Tibial artery (tissue), 4 donors: ENCODE data around the gene GSK3B.

Experiments used
- DNase-seq, 2 donors: peaks; one replicate each; pipeline ENCODE4 v3.0.0-alpha.2; 2019
- H3K27ac ChIP-seq, 2 donors: fragments of 200-600 bp; sonication (generic) in 1 of 2; 1 replicate in 1 of 2; 2 replicates in 1 of 2; pipeline ENCODE4 v1.5.1; 2018 to 2019; ENCODE audit warnings: mild to moderate bottlenecking in 1 of 2
- H3K27me3 ChIP-seq, 2 donors: fragments of 200-600 bp; sonication (generic) in 1 of 2; one replicate each; pipeline versions ENCODE4 v1.5.1 to v1.6.0; 2016 to 2019
- H3K36me3 ChIP-seq, 3 donors: fragments of 200-600 bp; sonication (generic) in 2 of 3; one replicate each; pipeline ENCODE4 v1.5.1; 2016 to 2019; ENCODE audit warnings: mild to moderate bottlenecking in 2 of 3
- H3K4me1 ChIP-seq, 4 donors: fragments of 200-600 bp; sonication (generic) in 2 of 4; 1 replicate in 3 of 4; 2 replicates in 1 of 4; pipeline ENCODE4 v1.5.1; 2016 to 2019
- H3K4me3 ChIP-seq, 2 donors: fragments of 200-600 bp; sonication (generic) in 1 of 2; 1 replicate in 1 of 2; 2 replicates in 1 of 2; pipeline ENCODE4 v1.5.1; 2018 to 2019; ENCODE audit warnings: mild to moderate bottlenecking in 2 of 2
- H3K9me3 ChIP-seq, 3 donors: fragments of 200-600 bp; sonication (generic) in 1 of 3; one replicate each; pipeline ENCODE4 v1.5.1; 2016 to 2019
- CTCF ChIP-seq, 2 experiments: fragments of 200-600 bp in 1 of 2; fragments of 450-650 bp in 1 of 2; IDR thresholded peaks; one replicate each; pipeline ENCODE4 v1.5.1; 2017 to 2019; ENCODE audit warnings: antibody characterized with exemption in 2 of 2, mild to moderate bottlenecking in 1 of 2, moderate library complexity in 1 of 2
- intact Hi-C: fragments of 100-400 bp; cut with DNase I; formaldehyde crosslinking; loops from one replicate; pipeline ENCODE4 v1.15.0; 2023; ENCODE audit warnings: low total_unique reads

The GSK3B gene

GRCh38 chr3:119976214-119976613 is 118.0 kb downstream of the GSK3B start:
- Histone ChIP-seq H3K4me3 (no peak overlapping the region), H3K9me3 (no peaks in the 10 kb centered on the region), H3K36me3 (peaks cover 0 to under 1% (median 0%) of the 10 kb centered on the region in 3 donors), H3K27me3 (no peaks in the 10 kb centered on the region), H3K4me1 (peaks cover 0 to 16% (median 5%) of the 10 kb centered on the region in 4 donors), H3K27ac (no peak overlapping the region)
- intact Hi-C loops = no loop called here
- no peak for DNase-seq
- no peak for TF ChIP-seq CTCF (IDR thresholded peaks at IDR 0.05)

DNA sequence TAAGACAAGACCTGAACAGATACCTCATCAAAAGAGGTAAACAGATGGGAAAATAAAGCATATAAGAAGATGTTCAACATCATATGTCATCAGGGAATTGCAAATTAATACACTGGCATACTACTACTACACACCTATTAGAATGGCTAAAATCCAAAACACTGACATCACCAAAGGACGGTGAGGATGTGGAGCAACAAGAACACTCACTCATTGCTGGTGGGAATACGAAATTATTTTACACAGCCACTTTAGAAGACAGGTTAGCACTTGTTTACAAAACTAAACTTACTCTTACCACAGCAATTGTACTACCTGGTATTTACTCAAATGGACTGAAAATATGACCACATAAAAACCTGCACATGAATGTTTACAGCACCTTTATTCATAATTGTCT is 119.6 kb downstream of the GSK3B start:
- TF ChIP-seq CTCF (IDR thresholded peaks at IDR 0.05) = no peak
- intact Hi-C loops = no loop called here
- peaks cover 0 to 18% (median 5%) of the 10 kb centered on the region in 4 donors for H3K4me1 ChIP-seq

GRCh38 chr3:119973018-119973646 is 121.1 kb downstream of the GSK3B start:
- peaks cover 0 to 17% (median 2%) of the 10 kb centered on the region in 4 donors for H3K4me1 ChIP-seq
- H3K27ac ChIP-seq = no peak overlapping the region
- H3K27me3 ChIP-seq = no peaks in the 10 kb centered on the region
- intact Hi-C loops = no loop called here
- no peaks in the 10 kb centered on the region for H3K9me3 ChIP-seq
- TF ChIP-seq CTCF (IDR thresholded peaks at IDR 0.05) = no peak
- H3K36me3 ChIP-seq = no peaks in the 10 kb centered on the region
- H3K4me3 ChIP-seq = no peak overlapping the region
- no peak for DNase-seq

More for the DNA sequence above, 119.6 kb downstream of the GSK3B start:
- H3K4me3 ChIP-seq = no peak overlapping the region
- H3K27me3 ChIP-seq = no peaks in the 10 kb centered on the region
- H3K9me3 ChIP-seq = no peaks in the 10 kb centered on the region
- DNase-seq = no peak
- no peaks in the 10 kb centered on the region for H3K36me3 ChIP-seq
- no peak overlapping the region for H3K27ac ChIP-seq

DNA sequence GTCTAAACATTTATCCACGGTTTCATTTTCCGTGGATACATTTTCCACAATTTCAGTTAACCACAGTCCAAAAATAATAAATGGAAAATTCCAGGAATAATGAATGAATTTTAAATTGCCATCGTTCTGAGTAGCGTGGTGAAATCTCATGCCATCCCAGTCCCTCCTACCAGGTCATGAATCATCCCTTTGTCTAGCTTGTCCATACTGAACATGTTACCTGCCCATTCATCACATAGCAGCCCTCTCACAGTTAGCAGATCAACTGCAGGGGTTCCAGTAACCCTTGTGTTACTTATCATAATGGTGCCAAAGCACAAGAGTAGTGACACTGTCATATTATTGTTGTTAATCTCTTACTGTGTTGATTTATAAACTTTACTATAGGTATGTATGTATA is 124.5 kb downstream of the GSK3B start:
- TF ChIP-seq CTCF (IDR thresholded peaks at IDR 0.05) = no peak
- no peak overlapping the region for H3K27ac ChIP-seq
- H3K4me3 ChIP-seq = no peak overlapping the region
- H3K36me3 ChIP-seq = no peaks in the 10 kb centered on the region
- peaks cover 0 to 26% (median 3%) of the 10 kb centered on the region in 4 donors for H3K4me1 ChIP-seq
- intact Hi-C loops = no loop called here
- DNase-seq = no peak
- H3K9me3 ChIP-seq = no peaks in the 10 kb centered on the region
- H3K27me3 ChIP-seq = no peaks in the 10 kb centered on the region

DNA sequence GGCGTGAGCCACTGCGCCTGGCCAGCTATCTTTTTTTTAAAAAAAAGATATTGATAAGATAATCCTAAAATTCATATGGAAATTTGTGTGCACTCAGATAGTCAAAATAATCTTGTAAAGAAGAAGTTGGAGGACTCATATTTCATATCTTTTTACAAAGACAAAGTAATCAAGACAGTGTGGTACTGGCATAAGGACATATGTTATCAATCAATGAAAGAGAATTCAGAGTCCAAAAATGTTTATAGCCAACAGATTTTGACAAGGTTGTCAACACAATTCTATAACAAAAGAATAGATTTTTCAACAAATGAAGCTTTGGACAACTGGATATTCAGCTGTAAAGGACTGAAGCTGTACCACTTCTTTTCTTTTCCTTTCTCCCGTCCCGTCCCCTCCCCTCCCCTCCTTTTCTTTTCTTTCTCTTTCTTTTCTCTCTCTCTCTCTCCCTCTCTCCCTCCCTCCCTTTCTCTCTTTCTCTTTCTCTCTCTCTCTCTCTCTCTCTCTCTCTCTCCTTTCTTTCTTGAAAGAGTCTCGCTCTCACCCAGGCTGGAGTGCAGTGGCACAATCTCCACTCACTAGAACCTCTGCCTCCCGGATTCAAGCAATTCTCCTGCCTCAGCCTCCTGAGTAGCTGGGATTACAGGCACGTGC is 126.8 kb downstream of the GSK3B start:
- H3K27me3 ChIP-seq = no peaks in the 10 kb centered on the region
- no peak overlapping the region for H3K27ac ChIP-seq
- intact Hi-C loops = no loop called here
- no peak for DNase-seq
- H3K9me3 ChIP-seq = no peaks in the 10 kb centered on the region
- TF ChIP-seq CTCF (IDR thresholded peaks at IDR 0.05) = no peak
- H3K4me3 ChIP-seq = no peak overlapping the region
- no peaks in the 10 kb centered on the region for H3K36me3 ChIP-seq
- H3K4me1 ChIP-seq = peaks cover 0 to 26% (median 3%) of the 10 kb centered on the region in 4 donors
